Measurements from ENCODE around the gene NGF. TPM values are rescaled to one million over a fixed set of nuclear protein-coding genes. Genes with fewer than 3 reads are reported as not detected.

NGF gene
- total RNA-seq, 4 donors from 2014 or later = 2.3 to 19.2 (median 10.2) TPM

DNA sequence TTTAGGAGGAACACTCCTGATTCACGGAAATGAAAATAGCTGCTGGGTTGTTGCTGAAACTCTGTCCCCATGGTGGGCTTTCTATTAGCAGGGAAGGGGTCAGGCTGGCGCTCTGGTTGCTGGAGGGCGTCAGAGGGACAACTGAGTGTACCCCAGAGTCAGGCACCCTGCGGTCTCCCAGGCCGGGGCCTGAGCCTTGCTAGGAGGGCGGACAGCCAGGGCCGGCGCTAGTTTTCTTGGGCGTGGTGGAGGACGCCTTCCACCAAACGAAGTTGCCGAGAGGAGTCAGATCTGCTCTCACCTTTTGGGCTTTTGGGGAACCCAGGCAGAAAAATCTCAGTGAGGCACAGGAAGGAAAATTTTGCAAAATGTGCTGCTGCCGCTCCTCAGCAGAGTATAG is 54.8 kb downstream of the NGF start:
- TF ChIP-seq, protein P1, sequence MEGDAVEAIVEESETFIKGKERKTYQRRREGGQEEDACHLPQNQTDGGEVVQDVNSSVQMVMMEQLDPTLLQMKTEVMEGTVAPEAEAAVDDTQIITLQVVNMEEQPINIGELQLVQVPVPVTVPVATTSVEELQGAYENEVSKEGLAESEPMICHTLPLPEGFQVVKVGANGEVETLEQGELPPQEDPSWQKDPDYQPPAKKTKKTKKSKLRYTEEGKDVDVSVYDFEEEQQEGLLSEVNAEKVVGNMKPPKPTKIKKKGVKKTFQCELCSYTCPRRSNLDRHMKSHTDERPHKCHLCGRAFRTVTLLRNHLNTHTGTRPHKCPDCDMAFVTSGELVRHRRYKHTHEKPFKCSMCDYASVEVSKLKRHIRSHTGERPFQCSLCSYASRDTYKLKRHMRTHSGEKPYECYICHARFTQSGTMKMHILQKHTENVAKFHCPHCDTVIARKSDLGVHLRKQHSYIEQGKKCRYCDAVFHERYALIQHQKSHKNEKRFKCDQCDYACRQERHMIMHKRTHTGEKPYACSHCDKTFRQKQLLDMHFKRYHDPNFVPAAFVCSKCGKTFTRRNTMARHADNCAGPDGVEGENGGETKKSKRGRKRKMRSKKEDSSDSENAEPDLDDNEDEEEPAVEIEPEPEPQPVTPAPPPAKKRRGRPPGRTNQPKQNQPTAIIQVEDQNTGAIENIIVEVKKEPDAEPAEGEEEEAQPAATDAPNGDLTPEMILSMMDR (IDR thresholded peaks at IDR 0.05) = no peak
- DNase-seq (ENCODE audit: low spot score) (no peak), ATAC-seq (ENCODE audit: low FRiP score) (no peak)

GRCh38 chr1:115282807-115283208 is 55.2 kb downstream of the NGF start:
- TF ChIP-seq, protein P1 (IDR thresholded peaks at IDR 0.05) = no peak
- ATAC-seq (ENCODE audit: low FRiP score) (peak; percentile 75), DNase-seq (ENCODE audit: low spot score) (no peak)

DNA sequence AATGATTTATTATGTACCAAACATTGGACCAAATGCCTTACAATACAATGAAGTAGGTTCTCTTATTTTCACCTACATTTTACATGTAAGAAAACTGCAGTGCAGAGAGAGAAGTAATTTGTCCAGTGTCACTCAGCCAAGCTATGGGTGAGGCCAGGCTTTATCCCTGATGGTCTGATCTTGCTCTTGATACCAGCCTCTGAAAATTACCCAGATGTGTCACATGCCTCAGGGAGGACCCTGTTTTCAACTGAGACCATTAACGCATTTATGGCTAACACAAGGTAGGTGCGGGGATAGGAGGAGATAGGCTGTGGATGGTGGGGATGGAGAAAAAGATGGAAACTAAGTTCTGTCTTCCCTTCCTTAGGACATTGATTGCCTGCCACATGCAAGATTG is 56.9 kb downstream of the NGF start:
- TF ChIP-seq, protein P1 (IDR thresholded peaks at IDR 0.05) = no peak
- ATAC-seq (ENCODE audit: low FRiP score) = no peak
- DNase-seq (ENCODE audit: low spot score) = no peak

- TF ChIP-seq, protein P1 (IDR thresholded peaks at IDR 0.05) = no peak
- peak; percentile 12 for ATAC-seq (ENCODE audit: low FRiP score)
- no peak for DNase-seq (ENCODE audit: low spot score)
Observed at GRCh38 chr1:115280064-115280463, 58.0 kb downstream of the NGF start.

DNA sequence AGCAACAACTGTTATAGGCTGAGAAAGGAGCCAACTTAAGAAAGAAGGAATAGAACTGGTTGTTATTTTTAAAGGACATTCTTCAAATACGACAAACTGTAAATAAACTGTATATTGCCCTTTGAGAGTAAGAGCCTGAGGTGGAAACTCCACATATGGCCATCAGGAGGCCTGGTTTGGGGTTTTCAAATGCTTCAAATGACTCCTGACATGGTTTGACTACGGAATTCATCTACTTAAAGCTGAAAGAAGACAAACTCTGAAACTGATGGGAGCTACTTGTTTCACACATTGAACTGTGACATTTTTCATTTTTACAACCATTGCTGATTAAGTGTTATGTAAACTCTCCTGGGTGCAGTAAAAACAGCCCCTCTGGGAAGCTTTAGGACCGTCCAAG is 59.8 kb downstream of the NGF start:
- ATAC-seq (ENCODE audit: low FRiP score) (no peak), DNase-seq (ENCODE audit: low spot score) (no peak)
- TF ChIP-seq, protein P1 (IDR thresholded peaks at IDR 0.05) = no peak

- no peak for ATAC-seq (ENCODE audit: low FRiP score)
- TF ChIP-seq, protein P1 (IDR thresholded peaks at IDR 0.05) = no peak
- no peak for DNase-seq (ENCODE audit: low spot score)
Observed at GRCh38 chr1:115277276-115277675, 60.8 kb downstream of the NGF start.

DNA sequence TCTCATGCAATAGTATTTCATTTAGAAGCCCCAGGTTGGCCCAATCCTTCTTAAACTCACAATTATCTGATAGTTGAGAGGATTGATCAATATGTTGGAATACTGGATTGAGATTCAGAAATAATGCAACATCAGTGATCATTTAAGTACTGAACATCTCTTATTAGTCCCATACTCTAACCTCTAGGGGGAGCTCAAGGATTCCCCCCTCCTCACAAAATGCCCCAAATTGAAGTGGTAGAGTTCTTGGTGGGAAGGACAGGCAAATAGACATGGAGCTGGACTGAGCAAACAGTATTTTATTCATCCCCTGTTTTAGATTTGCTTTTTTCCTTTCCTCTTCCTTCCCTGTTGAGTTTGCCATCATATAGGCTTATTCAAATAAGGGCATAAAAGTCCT is 62.8 kb downstream of the NGF start:
- ATAC-seq (ENCODE audit: low FRiP score) (no peak), DNase-seq (ENCODE audit: low spot score) (no peak)
- TF ChIP-seq, protein P1 (IDR thresholded peaks at IDR 0.05) = no peak
